SIG-M5 treated with dmso at 0.1 percent for 504 hours (cell line): ENCODE results near the gene SUPV3L1.

Experiments used
- DNase-seq: peaks from one replicate; lab custom pipeline; 2025; ENCODE audit not compliant: unreplicated experiment; lab: John Stamatoyannopoulos, UW

SUPV3L1 gene

DNA sequence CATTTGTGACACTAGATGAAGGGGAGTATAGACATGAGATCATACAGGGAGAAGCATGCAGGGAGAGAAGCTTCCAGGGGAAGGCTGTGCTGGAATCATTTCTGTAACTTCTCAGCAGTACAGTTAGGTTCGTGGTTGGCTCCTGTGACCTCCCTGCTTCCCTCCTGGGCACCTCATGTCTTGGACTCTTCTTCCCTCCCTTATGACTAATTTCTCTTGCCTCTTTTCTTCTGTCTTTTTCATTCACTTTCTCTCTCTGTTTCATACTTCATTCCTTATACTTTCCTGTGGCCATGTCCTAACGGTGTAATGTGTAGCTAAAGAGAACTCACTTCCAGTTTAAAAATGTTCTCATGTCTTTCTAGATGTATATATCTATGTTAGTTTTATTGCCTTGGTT is 21.0 kb downstream of the SUPV3L1 start:
- DNase-seq = no peak

- no peak for DNase-seq
These were observed 22.3 kb downstream of the SUPV3L1 start for GRCh38 chr10:69202332-69202731.

DNA sequence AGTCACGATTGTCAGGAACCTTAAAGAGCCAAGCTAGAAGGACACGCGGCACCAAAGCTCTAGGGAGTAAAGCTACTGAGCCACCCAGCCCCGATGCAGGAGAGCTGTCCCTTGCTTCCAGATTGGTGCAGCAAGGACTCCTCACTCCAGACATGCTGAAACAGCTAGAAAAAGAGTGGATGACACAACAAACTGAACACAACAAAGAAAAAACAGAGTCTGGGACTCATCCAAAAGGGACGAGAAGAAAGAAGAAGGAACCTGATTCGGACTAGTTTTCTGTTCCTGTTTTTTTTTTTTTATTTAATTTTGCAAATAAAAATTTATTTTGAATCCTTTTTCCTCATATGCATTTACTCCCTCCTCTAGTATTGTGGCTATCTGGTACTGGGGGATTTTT is 28.7 kb downstream of the SUPV3L1 start:
- no peak for DNase-seq

DNA sequence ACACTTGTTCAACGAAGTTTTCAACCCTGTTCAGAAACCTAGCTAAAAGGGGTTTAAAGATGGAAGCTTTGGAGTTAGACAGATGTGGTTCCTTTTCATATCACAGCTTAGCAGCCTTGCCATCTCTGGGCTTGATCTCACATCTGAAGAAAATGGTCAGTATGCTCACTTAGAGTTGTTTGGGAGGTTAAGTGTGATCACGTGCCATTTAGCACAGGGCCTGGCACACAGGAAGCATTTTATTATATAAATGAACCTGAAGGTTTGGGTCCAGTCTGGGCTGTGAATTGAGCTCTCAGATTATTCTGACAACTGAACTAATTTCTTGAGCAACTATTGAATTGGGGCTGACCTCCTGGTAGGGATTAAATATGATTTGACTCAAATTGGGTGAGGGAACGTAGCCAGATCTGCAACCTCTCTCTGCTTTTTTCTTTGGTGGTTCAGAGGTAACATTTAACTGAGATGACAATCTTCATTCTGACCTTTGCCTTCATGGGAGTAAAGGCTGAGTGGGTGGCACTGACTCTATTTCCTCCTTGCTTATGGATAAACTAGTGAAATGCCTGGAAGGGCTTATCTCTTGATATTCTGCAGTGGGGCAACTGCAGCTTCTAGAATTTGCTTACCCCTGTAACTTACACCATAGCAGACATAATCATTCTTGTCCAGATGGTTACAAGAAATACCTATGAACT is 29.9 kb downstream of the SUPV3L1 start:
- no peak for DNase-seq

- no peak for DNase-seq
These were observed 31.1 kb downstream of the SUPV3L1 start for GRCh38 chr10:69211104-69211503.

DNA sequence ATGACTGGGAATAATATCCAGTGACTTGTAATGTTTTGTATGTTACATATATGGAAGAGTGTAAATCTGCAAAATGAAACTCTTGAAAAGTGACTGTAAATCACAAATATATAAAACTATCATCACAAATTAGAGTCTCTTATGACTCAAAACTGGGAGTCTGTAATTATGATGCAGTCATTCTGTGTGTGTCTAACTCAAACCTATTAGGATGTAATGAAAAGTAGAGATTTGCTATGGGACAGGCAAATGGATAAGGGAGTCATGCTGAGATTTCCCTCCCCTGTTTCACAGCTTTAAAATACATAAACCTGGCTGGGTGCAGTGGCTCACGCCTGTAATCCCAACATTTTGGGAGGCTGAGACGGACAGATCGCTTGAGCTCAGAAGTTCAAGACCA is 31.5 kb downstream of the SUPV3L1 start:
- no peak for DNase-seq

DNA sequence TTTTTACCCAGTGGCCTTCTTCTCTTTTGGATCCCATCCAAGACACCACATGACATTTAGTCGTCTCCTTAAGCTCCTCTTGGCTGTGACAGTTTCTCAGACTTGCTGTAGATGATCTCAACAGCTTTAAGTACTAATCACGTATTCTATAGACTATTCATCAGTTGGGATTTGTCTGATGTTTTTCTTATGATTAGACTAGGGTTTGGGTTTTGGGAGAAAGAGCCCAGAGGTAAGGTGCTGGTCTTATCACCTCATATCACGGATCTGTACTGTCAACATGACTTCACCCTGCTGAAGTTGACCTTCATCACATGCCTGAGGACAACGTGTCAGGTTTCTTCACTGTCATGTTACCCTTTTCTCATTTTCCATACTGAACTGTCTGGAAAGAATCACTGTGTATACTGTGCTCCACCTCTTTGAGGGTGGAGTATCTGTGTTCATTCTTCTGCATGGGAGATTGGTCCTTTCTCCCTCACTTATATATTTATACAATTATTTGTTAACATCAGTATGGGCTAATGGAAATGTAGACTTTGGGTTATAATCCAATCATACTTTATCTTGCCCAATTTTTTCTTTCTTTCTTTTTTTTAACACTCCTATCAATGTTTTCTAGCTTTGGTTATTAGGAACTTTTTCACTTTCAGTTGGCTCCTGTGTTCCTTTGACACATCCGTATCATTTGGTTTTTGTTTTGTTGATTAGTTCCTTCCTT is 33.7 kb downstream of the SUPV3L1 start:
- DNase-seq = no peak

GRCh38 chr10:69214666-69215131 is 34.7 kb downstream of the SUPV3L1 start:
- peak; percentile 19 for DNase-seq

DNA sequence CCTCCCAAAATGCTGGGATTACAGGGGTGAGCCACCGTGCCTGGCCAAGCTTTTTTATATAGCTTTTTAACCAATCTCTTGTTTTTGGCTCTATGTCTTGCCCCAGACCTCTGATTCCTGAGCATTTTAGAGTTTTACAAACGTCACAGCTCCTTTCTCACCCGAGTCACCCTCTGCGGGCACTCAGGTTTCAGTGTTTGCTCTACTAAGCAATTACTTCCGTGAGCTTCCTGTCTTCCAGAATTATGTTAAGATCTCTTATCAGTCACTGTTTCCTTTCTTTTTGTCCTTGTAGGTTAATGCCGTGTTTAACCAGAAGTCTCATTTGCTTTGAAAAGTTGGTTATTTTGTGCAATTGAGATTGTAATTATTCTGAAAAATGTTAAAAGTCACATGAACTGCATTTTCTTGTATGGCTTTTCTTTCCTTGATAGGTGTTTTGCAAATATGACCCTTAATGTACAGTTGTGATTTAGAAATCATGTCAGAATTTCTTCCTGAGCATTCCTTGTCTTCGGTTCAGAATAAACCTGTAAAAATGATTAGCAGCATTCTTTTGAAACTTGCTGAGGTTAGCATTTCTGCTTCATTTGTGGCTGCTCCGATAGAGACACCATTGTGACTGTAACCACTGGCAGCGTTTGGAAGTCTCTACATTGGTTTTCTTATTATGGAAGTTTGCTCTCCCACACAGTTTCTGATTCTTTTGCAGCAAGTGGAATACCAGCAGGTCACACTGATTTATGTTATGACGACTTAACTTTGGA is 35.6 kb downstream of the SUPV3L1 start:
- no peak for DNase-seq

GRCh38 chr10:69216577-69217118 is 36.6 kb downstream of the SUPV3L1 start:
- DNase-seq = no peak

- no peak for DNase-seq
These were observed 37.2 kb downstream of the SUPV3L1 start for GRCh38 chr10:69217119-69217754.

GRCh38 chr10:69218831-69219230 is 38.8 kb downstream of the SUPV3L1 start:
- no peak for DNase-seq

- no peak for DNase-seq
These were observed 40.0 kb downstream of the SUPV3L1 start, which contains the start of gene HKDC1 for GRCh38 chr10:69220041-69220451. Gene HKDC1 (plus strand): TSS chr10:69220332. CDS start chr10:69220436, 104 bp downstream.

DNA sequence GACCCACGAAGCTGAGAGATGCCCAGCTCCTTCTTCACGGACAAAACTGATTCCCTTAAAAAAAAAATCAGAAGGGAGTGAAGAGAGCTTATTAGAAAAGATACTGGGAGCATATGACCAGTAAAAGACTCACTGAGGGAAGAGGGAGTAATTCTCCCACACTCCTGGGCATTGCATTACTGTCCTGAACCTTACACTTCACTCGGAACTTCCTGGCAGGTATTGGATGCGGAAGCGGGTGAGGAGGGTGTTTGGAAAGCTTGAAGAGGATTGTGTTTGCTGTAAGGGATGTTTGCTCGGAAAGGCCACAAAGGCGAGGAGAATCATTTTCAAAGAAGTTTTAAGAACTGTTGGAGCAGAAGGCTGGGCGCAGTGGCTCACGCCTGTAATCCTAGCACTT is 40.5 kb downstream of the SUPV3L1 start:
- DNase-seq = no peak

DNA sequence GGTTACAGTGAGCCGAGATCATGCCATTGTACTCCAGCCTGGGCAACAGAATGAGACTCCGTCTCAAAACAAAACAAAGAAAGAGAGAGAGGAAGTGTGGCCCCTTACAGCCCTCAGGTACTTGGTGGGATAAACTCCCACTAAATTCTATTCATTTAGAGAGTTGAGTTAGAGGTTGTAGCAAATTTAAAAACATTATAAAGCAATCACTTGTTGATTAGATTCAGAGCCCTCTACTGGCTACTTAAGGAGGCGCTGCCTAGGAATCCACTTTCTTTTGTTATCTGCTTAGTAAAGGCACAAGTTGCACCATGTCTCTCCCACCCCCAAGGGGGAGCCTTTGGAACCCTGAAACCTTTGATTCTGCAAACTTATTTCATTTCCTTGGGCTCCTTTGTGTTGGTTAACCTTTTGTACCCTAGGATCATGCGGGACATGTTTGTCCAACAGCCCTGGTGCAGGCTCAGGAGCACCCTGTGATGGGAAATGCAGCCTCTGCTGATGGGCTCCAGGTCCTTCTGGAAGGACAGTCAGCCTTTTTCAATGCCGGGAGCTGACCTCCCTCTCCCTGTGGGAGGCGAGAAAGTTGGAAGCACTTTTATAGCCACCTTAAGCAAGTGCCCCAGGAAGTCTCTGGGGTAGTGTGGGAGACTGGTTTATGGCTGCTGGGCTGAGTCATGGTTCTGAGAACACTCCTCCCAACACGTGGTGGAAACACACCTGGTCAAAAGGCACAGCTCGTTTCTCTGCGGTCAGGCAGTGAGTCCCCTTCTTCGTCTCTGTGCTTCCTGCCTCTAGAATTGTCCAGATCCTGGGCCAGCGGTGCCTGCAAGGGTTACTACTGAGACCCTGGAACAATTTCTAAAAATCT is 42.4 kb downstream of the SUPV3L1 start:
- peak; percentile 73 for DNase-seq

- no peak for DNase-seq
These were observed 43.0 kb downstream of the SUPV3L1 start for GRCh38 chr10:69223028-69223342.

- no peak for DNase-seq
These were observed 45.0 kb downstream of the SUPV3L1 start for GRCh38 chr10:69224862-69225657.

DNA sequence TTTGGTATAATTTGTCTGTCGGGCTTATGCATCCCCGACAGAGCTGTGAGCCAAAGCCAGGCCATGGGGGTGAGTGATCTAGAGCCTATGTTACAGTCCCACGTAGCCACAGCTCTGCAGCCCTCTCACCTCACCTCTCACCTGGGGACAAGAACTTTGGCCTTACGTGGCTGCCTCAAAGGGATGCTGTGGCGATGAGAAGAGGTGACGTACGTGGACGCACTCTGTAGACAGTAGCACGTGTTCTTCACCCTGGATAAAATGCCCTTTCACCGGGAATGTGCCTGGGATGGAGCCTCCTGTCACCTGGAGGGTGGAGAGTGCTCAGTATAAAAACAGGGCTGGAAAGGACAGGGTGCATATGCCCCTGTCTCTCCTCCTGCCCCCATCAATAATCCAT is 45.6 kb downstream of the SUPV3L1 start:
- no peak for DNase-seq

- DNase-seq = no peak
These were observed 47.0 kb downstream of the SUPV3L1 start for GRCh38 chr10:69226919-69227450.
